ENCODE data around the gene SLC25A5.

Gene SLC25A5

GRCh38 chrX:119478504-119478903, 10.3 kb downstream of the SLC25A5 start:
- no peaks in the 10 kb centered on the region for H3K36me3 ChIP-seq (ENCODE audit: low read length)
- TF ChIP-seq CTCF (IDR thresholded peaks at IDR 0.05; ENCODE audit: insufficient read depth, low read length, poor library complexity, severe bottlenecking) (no peak), EZH2phosphoT487 (conservative IDR thresholded peaks at IDR 0.05; ENCODE audit: low read length) (no peak)
- no peaks in the 10 kb centered on the region for H3K9me2 ChIP-seq (replicated peaks; ENCODE audit: insufficient read depth, low read length)
- no peaks in the 10 kb centered on the region for H3F3A ChIP-seq (ENCODE audit: insufficient read depth)
- H4K20me1 ChIP-seq (ENCODE audit: low read depth, low read length): no peaks in the 10 kb centered on the region
- no peak overlapping the region for H2AFZ ChIP-seq (ENCODE audit: low read depth, low read length, severe bottlenecking)
- H3K27ac ChIP-seq (ENCODE audit: low read depth, low read length): no peak overlapping the region
- no peaks in the 10 kb centered on the region for H3K79me2 ChIP-seq (ENCODE audit: insufficient read depth, low read length)
- no peaks in the 10 kb centered on the region for H3K9me3 ChIP-seq (ENCODE audit: insufficient read depth, low read length)
- H3K27me3 ChIP-seq (ENCODE audit: low read length): no peaks in the 10 kb centered on the region
- no peak overlapping the region for H3K9ac ChIP-seq (ENCODE audit: low read length)
- H3K4me2 ChIP-seq (ENCODE audit: low read depth, low read length, poor library complexity, severe bottlenecking): no peak overlapping the region
- H3K4me3 ChIP-seq (ENCODE audit: insufficient read depth, low read length, poor library complexity, severe bottlenecking): no peak overlapping the region

- H3K9ac ChIP-seq (ENCODE audit: low read length): no peak overlapping the region
- no peak overlapping the region for H3K4me2 ChIP-seq (ENCODE audit: low read depth, low read length, poor library complexity, severe bottlenecking)
- no peaks in the 10 kb centered on the region for H3F3A ChIP-seq (ENCODE audit: insufficient read depth)
These were observed 11.6 kb downstream of the SLC25A5 start for GRCh38 chrX:119479845-119480244.

GRCh38 chrX:119481323-119481801, 13.1 kb downstream of the SLC25A5 start:
- no peak overlapping the region for H3K9ac ChIP-seq (ENCODE audit: low read length)
- no peak overlapping the region for H3K27ac ChIP-seq (ENCODE audit: low read depth, low read length)
- no peaks in the 10 kb centered on the region for H3K9me3 ChIP-seq (ENCODE audit: insufficient read depth, low read length)
- no peaks in the 10 kb centered on the region for H4K20me1 ChIP-seq (ENCODE audit: low read depth, low read length)
- H3K9me2 ChIP-seq (replicated peaks; ENCODE audit: insufficient read depth, low read length): no peaks in the 10 kb centered on the region
- TF ChIP-seq CTCF (IDR thresholded peaks at IDR 0.05; ENCODE audit: insufficient read depth, low read length, poor library complexity, severe bottlenecking): no peak
- TF ChIP-seq EZH2phosphoT487 (conservative IDR thresholded peaks at IDR 0.05; ENCODE audit: low read length): no peak
- H3K27me3 ChIP-seq (ENCODE audit: low read length): no peaks in the 10 kb centered on the region
- no peaks in the 10 kb centered on the region for H3K79me2 ChIP-seq (ENCODE audit: insufficient read depth, low read length)
- no peak overlapping the region for H3K4me3 ChIP-seq (ENCODE audit: insufficient read depth, low read length, poor library complexity, severe bottlenecking)
- no peak overlapping the region for H2AFZ ChIP-seq (ENCODE audit: low read depth, low read length, severe bottlenecking)
- no peaks in the 10 kb centered on the region for H3F3A ChIP-seq (ENCODE audit: insufficient read depth)
- H3K4me2 ChIP-seq (ENCODE audit: low read depth, low read length, poor library complexity, severe bottlenecking): no peak overlapping the region
- no peaks in the 10 kb centered on the region for H3K36me3 ChIP-seq (ENCODE audit: low read length)

More at GRCh38 chrX:119479845-119480244, 11.6 kb downstream of the SLC25A5 start:
- H4K20me1 ChIP-seq (ENCODE audit: low read depth, low read length): no peaks in the 10 kb centered on the region
- no peaks in the 10 kb centered on the region for H3K79me2 ChIP-seq (ENCODE audit: insufficient read depth, low read length)
- no peaks in the 10 kb centered on the region for H3K36me3 ChIP-seq (ENCODE audit: low read length)
- H2AFZ ChIP-seq (ENCODE audit: low read depth, low read length, severe bottlenecking): no peak overlapping the region
- no peaks in the 10 kb centered on the region for H3K9me3 ChIP-seq (ENCODE audit: insufficient read depth, low read length)
- no peak overlapping the region for H3K4me3 ChIP-seq (ENCODE audit: insufficient read depth, low read length, poor library complexity, severe bottlenecking)
- H3K27ac ChIP-seq (ENCODE audit: low read depth, low read length): no peak overlapping the region
- H3K27me3 ChIP-seq (ENCODE audit: low read length): no peaks in the 10 kb centered on the region
- no peaks in the 10 kb centered on the region for H3K9me2 ChIP-seq (replicated peaks; ENCODE audit: insufficient read depth, low read length)
- TF ChIP-seq EZH2phosphoT487 (conservative IDR thresholded peaks at IDR 0.05; ENCODE audit: low read length): no peak
- no peak for TF ChIP-seq CTCF (IDR thresholded peaks at IDR 0.05; ENCODE audit: insufficient read depth, low read length, poor library complexity, severe bottlenecking)
